HG03442 (cell line): ENCODE data around the gene TMEM232.
A peak's percentile ranks its signal among the peaks of the same experiment; 100 is the strongest.
"Not testable (repeated sequence)": the region's sequence is repeated elsewhere in the genome, so short reads cannot be mapped to it uniquely, and the experiment has no call there.

Experiments used
- ATAC-seq: cut with Tn5 transposase; IDR thresholded peaks from one replicate; pipeline ENCODE4 v1.9.1; 2021; ENCODE audit warnings: mild to moderate bottlenecking, moderate library complexity; ENCODE audit not compliant: unreplicated experiment

The TMEM232 gene

GRCh38 chr5:110726249-110727024, at the start of gene TMEM232:
Gene TMEM232 (minus strand): TSS chr5:110726671. CDS start chr5:110667352, 59,319 bp downstream.
- ATAC-seq = peak; percentile 100

GRCh38 chr5:110770286-110770685, 43.8 kb upstream of the TMEM232 start:
- no peak for ATAC-seq

- ATAC-seq = no peak
These were observed 42.7 kb upstream of the TMEM232 start for GRCh38 chr5:110769000-110769681.

GRCh38 chr5:110768138-110768860, 41.8 kb upstream of the TMEM232 start:
- no peak for ATAC-seq

- ATAC-seq = no peak
These were observed 33.7 kb upstream of the TMEM232 start for GRCh38 chr5:110760158-110760557.

- no peak for ATAC-seq
These were observed 30.8 kb upstream of the TMEM232 start for GRCh38 chr5:110757118-110757729.

GRCh38 chr5:110754181-110754580, 27.7 kb upstream of the TMEM232 start:
- no peak for ATAC-seq

GRCh38 chr5:110753600-110753999, 27.1 kb upstream of the TMEM232 start:
- no peak for ATAC-seq

GRCh38 chr5:110752953-110753352, 26.5 kb upstream of the TMEM232 start:
- ATAC-seq = peak; percentile 19

GRCh38 chr5:110751902-110752762, 25.7 kb upstream of the TMEM232 start:
- ATAC-seq = peak; percentile 98

GRCh38 chr5:110738812-110739651, 12.6 kb upstream of the TMEM232 start, which contains the start of gene SLC25A46:
Gene SLC25A46 (plus strand): TSS chr5:110739007. CDS start chr5:110739120, 113 bp downstream.
- peak; percentile 94 for ATAC-seq

- peak; percentile 62 for ATAC-seq
These were observed 12.0 kb upstream of the TMEM232 start for GRCh38 chr5:110738503-110738811.

GRCh38 chr5:110736753-110737152, 10.3 kb upstream of the TMEM232 start:
- ATAC-seq = no peak

- ATAC-seq = no peak
These were observed 9.1 kb upstream of the TMEM232 start for GRCh38 chr5:110735556-110735955.

GRCh38 chr5:110734101-110734500, 7.6 kb upstream of the TMEM232 start:
- ATAC-seq = no peak

GRCh38 chr5:110731499-110731898, 5.0 kb upstream of the TMEM232 start:
- ATAC-seq = not testable (repeated sequence)

- ATAC-seq = peak; percentile 46
These were observed 499 bp upstream of the TMEM232 start for GRCh38 chr5:110727025-110727314.

- no peak for ATAC-seq
These were observed 8.2 kb downstream of the TMEM232 start for GRCh38 chr5:110718311-110718710.
